Measurements from ENCODE around the gene CROCC2.

- TF ChIP-seq CTCF (IDR thresholded peaks at IDR 0.05; ENCODE audit: low read depth, low read length, poor library complexity, severe bottlenecking) (no peak), EZH2phosphoT487 (IDR thresholded peaks at IDR 0.05; ENCODE audit: borderline replicate concordance, low read length) (no peak)
Observed at GRCh38 chr2:240888890-240889573, 17.1 kb upstream of the CROCC2 start.
